ENCODE results near the gene DHRSX.
"Not testable (repeated sequence)": the region's sequence is repeated elsewhere in the genome, so short reads cannot be mapped to it uniquely, and the experiment has no call there.

The DHRSX gene

GRCh38 chrX:2456091-2456490 lies 44.7 kb downstream of the DHRSX start:
- not testable (repeated sequence) for DNase-seq (ENCODE audit: low read depth in 2 of 2)

DNA sequence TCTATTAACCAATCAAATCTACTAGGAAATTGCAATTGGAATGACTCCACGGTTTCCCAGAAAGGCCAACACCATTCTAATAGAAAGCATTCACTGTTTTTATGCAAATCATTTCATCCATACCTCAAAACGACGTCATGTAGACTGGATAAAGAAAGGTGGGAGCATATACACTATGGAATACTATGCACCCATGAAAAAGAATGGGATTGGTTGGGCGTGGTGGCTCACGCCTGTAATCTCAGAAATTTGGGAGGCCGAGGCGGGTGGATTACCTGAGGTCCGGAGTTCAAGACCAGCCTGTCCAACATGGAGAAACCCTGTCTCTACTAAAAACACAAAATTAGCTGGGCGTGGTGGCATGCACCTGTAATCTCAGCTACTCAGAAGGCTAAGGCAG lies 46.2 kb downstream of the DHRSX start:
- not testable (repeated sequence) for DNase-seq (ENCODE audit: low read depth in 2 of 2)

DNA sequence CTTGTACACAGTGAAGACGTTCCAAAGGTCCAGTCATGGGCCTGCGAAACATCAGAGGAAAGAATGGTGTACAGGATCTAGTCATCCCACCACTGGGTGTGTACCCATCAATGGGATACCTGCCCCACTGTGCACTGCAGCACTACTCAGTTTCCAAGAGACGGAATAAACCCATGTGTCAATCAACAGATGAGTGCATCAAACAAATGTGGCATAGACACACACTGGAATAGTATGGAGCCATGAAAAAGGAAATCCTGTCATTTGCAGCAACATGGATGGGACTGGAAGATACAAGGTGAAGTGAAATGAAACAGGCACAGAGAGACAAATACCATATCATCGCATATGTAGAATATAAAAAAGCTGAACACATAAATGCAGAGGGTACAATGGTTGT lies 48.0 kb downstream of the DHRSX start:
- DNase-seq (ENCODE audit: low read depth in 2 of 2) = no peak

DNA sequence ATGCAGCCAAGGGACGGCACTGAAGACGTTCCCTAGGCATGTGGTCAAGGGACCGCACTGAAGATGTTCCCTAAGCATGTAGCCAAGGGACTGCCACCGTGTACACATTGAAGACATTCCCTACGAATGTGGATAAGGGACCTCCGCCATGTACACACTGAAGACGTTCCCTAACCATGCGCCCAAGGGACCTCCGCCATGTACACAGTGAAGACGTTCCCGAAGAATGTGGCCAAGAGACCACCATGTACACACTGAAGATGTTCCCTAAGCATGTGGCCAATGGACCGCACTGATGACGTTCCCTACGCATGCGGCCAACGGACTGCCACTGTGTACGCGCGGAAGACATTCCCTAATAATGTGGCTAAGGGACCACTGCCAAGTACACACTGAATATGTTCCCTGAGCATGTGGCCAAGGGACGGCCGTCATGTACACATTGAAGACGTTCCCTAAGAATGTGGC lies 48.4 kb downstream of the DHRSX start:
- no peak for DNase-seq (ENCODE audit: low read depth in 2 of 2)

DNA sequence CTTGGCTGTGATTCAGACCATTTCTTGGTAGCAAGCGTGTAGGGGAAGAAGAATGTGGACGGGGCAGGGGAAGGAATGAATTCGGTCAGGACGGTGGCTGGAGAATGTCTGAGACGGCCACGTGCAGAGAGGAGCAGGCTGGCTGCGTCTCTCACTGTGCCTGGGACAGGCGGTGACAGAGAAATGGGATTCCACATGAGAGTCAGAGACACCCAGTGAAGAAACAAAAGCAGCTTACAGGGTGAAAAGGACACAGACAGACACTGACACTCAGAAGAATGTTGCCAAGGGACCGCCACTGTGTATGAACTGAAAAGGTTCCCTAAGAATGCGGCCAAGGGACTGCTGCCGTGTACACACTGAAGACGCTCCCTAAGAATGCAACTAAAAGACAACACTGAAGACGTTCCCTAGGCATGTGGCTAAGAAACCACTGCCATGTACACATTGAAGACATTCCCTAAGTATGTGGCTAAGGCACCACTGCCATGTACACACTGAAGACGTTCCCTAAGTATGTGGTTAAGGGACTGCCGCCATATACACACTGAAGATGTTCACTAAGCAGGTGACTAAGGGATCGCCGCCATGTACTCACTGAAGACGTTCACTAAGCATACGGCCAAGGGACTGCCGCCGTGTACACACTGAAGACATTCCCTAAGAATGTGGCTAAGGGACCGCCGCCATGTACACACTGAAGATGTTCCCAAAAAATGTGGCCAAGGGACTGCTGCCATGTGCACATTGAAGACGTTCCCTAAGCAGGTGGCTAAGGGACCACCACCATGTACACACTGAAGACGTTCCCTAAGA lies 49.1 kb downstream of the DHRSX start:
- no peak for DNase-seq (ENCODE audit: low read depth in 2 of 2)

DNA sequence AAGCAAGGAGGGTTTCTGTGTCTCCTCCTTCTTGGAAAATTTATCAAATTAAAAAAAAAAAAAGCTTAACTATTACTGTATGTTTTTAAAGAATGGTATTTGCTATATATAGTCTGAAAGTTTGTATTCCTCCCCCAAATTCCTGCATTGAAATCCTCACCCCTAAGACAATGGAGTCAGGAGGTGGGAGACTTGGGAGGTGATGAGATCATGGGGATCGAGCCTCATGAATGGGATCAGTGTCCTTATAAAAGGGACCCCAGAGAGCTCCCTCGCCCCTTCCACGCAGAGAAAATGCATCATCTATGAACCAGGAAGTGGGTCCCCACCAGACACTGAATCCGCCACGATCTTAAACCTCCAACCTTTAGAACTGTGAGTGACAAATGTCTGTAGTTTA lies 50.1 kb downstream of the DHRSX start:
- no peak for DNase-seq (ENCODE audit: low read depth in 2 of 2)

DNA sequence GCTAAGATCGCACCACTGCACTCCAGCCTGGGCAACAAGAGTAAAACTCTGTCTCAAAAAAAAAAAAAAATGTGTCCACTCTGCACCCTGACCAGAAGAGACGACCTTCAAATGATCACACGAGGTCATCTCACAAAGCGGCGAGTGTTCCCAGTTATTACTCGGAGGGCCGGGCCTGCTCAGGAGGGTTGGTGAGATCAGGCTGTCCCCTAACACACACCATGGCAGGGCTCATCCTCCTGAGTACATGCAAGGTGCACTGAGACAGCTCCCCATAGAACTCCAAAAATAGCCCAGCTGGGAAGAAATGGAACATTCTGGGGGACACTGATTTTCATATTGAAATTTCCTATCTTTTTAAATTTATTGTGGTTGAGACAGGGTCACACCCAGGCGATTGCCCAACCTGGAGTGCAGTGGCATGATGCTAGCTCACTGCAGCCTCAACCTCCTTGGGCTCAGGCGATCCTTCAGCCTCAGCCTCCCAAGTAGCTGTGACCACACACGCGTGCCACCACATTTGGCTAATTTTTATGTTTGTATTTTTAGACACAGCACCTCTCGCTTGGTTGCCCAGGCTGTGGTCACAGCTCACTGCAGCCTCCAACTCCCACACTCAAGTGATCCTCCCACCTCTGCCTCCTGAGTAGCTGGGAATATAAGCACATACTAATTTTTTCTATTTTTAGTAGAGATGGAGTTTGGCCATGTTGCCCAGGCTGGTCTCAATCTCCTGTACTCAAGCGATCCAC lies 51.5 kb downstream of the DHRSX start:
- DNase-seq (ENCODE audit: low read depth in 2 of 2) = no peak

DNA sequence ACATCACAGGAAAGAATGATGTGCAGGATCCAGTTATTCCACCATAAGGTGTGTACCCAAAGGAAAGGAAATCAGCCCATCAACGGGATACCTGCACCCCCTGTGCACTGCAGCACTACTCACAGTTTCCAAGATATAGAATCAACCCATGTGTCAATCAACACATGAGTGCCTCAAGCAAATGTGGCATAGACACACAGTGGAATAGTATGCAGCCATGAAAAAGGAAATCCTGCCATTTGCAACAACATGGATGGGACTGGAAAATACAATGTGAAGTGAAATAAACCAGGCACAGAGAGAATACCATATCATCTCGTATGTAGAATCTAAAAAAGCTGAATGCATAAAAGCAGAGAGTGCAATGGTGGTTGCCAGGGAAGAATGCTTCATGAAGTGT lies 53.3 kb downstream of the DHRSX start:
- DNase-seq (ENCODE audit: low read depth in 2 of 2) = no peak

DNA sequence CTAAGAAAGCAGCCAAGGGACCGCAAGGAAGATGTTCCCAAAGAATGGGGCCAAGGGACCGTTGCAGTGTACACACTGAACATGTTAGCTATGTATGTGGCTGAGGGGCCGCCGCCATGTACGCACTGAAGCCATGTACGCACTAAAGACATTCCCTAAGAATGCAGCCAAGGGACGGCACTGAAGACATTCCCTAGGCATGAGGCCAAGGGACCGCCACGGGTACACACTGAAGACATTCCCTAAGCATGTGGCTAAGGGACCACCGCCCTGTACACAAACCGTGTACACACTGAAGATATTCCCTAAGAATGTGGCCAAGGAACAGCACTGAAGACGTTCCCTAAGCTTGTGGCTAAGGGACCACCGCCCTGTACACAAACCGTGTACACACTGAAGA lies 54.0 kb downstream of the DHRSX start:
- no peak for DNase-seq (ENCODE audit: low read depth in 2 of 2)

DNA sequence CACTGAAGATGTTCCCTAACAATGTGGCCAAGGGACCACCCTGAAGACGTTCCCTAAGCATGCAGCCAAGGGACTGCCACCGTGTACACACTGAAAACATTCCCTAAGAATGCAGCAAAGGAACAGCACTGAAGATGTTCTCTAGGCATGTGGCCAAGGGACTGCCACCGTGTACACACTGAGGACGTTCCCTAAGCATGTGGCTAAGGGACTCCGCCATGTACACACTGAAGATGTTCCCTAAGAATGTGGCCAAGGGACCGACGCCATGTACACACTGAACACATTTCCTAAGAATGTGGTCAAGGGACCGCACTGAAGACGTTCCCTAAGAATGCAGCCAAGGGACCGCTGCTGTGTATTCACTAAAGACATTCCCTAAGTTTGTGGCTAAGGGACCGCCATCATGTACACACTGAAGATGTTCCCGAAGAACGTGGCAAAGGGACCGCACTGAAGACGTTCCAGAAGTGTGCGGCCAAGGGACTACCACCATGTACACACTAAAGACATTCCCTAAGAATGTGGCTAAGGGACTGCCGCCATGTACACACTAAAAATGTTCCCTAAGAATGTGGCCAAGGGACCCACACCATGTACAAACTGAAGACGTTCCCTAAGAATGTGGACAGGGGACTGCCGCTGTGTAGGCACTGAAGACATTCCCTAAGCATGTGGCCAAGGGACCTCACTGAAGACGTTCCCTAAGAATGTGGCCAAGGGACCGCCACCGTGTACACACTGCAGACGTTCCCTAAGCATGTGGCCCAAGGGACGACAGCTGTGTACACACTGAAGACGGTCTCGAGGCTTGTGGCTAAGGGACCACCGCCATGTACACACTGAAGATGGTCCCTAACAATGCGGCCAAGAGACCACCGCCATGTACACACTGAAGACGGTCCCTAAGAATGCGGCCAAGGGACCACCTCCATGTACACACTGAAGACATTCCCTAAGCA lies 54.8 kb downstream of the DHRSX start:
- no peak for DNase-seq (ENCODE audit: low read depth in 2 of 2)

- DNase-seq (ENCODE audit: low read depth in 2 of 2) = no peak
Observed at GRCh38 chrX:2442694-2443093, 58.1 kb downstream of the DHRSX start.

DNA sequence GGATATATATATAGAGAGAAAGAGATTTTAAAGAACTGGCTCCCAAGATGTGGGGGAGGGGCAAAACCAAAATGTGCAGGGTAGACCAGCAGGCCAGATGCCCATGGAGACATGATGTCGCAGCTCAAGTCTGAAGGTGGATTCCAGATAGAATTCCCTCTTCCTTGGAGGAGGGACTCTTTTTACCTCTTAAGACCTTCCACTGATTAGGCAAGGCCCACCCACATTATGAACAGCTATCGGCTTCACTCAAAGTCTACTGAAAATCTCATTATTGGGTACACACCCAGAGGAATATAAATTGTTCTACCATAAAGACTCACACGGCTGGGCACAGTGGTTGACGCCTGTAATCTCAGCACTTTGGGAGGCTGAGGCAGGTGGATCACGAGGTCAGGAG lies 59.3 kb downstream of the DHRSX start:
- no peak for DNase-seq (ENCODE audit: low read depth in 2 of 2)

DNA sequence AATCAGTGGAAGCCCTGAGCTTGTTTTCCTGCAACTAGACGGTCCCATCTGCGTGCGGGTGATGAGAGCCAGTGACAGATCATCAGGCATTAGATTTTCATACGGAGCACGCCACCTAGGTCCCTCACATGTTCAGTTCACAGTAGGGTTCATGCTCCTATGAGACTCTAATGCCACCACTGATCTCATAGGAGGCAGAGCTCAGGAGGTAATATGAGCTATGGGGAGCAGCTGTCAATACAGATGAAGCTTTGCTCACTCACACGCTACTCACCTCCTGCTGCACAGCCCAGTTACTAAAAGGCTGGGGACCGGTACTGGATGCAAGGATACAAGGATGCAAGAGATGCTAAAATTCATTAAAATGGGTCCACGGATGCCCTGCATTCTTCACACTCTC lies 61.2 kb downstream of the DHRSX start:
- no peak for DNase-seq (ENCODE audit: low read depth in 2 of 2)

DNA sequence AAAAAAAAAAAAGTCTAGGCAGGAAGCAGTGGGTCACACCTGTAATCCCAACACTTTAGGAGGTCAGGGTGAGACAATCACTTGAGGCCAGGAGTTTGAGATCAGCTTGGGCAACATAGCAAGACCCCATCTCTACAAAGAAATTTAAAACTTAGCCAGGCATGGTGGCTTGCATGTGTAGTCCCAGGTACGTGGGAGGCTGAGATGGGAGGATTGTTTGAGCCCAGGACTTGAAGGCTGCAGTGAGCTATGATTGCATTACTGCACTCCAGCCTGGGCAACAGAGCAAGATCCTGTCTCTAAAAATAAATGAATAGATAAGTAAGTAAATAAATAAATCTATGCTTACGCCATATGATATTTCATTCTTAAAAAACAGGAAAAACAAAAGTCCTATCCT lies 65.3 kb downstream of the DHRSX start:
- DNase-seq (ENCODE audit: low read depth in 2 of 2) = no peak

GRCh38 chrX:2434270-2435163 lies 66.3 kb downstream of the DHRSX start:
- no peak for DNase-seq (ENCODE audit: low read depth in 2 of 2)

- DNase-seq (ENCODE audit: low read depth in 2 of 2) = no peak
Observed at GRCh38 chrX:2432298-2432863, 68.4 kb downstream of the DHRSX start.

GRCh38 chrX:2430265-2430825 lies 70.4 kb downstream of the DHRSX start:
- no peak for DNase-seq (ENCODE audit: low read depth in 2 of 2)

GRCh38 chrX:2427737-2428136 lies 73.0 kb downstream of the DHRSX start:
- DNase-seq (ENCODE audit: low read depth in 2 of 2) = no peak

DNA sequence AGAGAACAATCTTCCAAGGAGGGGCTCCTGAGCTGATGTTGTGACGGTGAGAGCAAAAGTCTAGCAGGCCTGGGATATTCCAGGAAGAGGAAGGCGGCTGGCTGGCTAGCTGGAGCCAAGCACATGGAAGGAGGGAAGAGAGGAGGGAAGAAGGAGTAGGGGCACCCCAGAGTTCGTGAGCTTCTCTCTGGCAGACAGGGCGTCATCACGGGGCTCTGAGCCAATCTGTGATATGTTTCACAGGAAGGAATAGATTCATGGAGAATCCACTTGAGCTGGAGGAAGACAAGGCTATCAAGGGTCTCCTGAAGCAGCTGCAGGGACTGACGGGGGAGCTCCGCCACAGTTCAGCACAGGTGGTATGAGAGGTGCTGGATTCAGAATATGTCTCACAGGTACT lies 73.6 kb downstream of the DHRSX start:
- no peak for DNase-seq (ENCODE audit: low read depth in 2 of 2)

GRCh38 chrX:2426289-2426882 lies 74.4 kb downstream of the DHRSX start:
- no peak for DNase-seq (ENCODE audit: low read depth in 2 of 2)
